Vagina (tissue), 2 donors: ENCODE data around the gene GKN1. TPM values are rescaled to one million over a fixed set of nuclear protein-coding genes. Genes with fewer than 3 reads are reported as not detected.
"Not testable (repeated sequence)": the region's sequence is repeated elsewhere in the genome, so short reads cannot be mapped to it uniquely, and the experiment has no call there.

Experiments
- DNase-seq, 2 donors: peaks; one replicate each; pipeline ENCODE4 v3.0.0-alpha.2; 2017; ENCODE audit errors: extremely low spot score in 2 of 2
- H3K27ac ChIP-seq: fragments of 200-600 bp; sonication (generic); one replicate; pipeline ENCODE4 v1.5.1; 2019
- H3K27me3 ChIP-seq: fragments of 200-600 bp; sonication (generic); one replicate; pipeline ENCODE4 v1.5.1; 2019
- H3K36me3 ChIP-seq, 2 donors: fragments of 200-600 bp; sonication (generic); one replicate each; pipeline ENCODE4 v1.5.1; 2017 to 2019
- H3K4me1 ChIP-seq: fragments of 200-600 bp; sonication (generic); one replicate; pipeline ENCODE4 v1.5.1; 2019
- H3K4me3 ChIP-seq, 2 donors: fragments of 200-600 bp; sonication (generic); 1 replicate in 1 of 2; 2 replicates in 1 of 2; pipeline ENCODE4 v1.5.1; 2016 to 2019
- H3K9me3 ChIP-seq: fragments of 200-600 bp; sonication (generic); one replicate; pipeline ENCODE4 v1.5.1; 2019
- CTCF ChIP-seq, 3 experiments: fragments of 450-650 bp in 2 of 3; fragments of 200-600 bp in 1 of 3; sonication (generic) in 1 of 3; IDR thresholded peaks; one replicate each; pipeline ENCODE4 v1.5.1; 2017 to 2019; ENCODE audit warnings: antibody characterized with exemption in 3 of 3, mild to moderate bottlenecking in 2 of 3, moderate library complexity in 2 of 3
- POLR2A ChIP-seq, 2 donors: fragments of 450-650 bp; IDR thresholded peaks; one replicate each; pipeline ENCODE4 v1.6.1; 2017; ENCODE audit warnings: antibody characterized with exemption in 2 of 2, mild to moderate bottlenecking in 2 of 2, moderate library complexity in 2 of 2
- POLR2AphosphoS5 ChIP-seq, 2 donors: sonication (generic); formaldehyde crosslinking; IDR thresholded peaks; one replicate each; pipeline ENCODE4 v1.9.0; 2017; ENCODE audit warnings: antibody characterized with exemption in 2 of 2, mild to moderate bottlenecking in 2 of 2, low read depth in 1 of 2; ENCODE audit not compliant: insufficient read depth in 1 of 2
- intact Hi-C: fragments of 100-400 bp; cut with DNase I; formaldehyde crosslinking; loops from one replicate; pipeline ENCODE4 v1.15.1; 2023
- total RNA-seq: library from RNA; depleted of rRNA; stranded (reverse); fragments of >200 nt; gene quantifications from one replicate; pipeline ENCODE4 v1.2.3, GENCODE V29; 2016

GKN1 gene
- total RNA-seq, 1 donor from 2014 or later = not detected

GRCh38 chr2:68952887-68953521, 21.4 kb upstream of the GKN1 start, which contains the start of gene GKN2:
Gene GKN2, minus strand, starts transcription at chr2:68952893. Its CDS starts 32 bp downstream, at chr2:68952861.
- no peak for DNase-seq
- TF ChIP-seq POLR2A (IDR thresholded peaks at IDR 0.05) = no peak
- no peak for TF ChIP-seq CTCF (IDR thresholded peaks at IDR 0.05)
- TF ChIP-seq POLR2AphosphoS5 (IDR thresholded peaks at IDR 0.05; ENCODE audit: insufficient read depth in 1 of 2, low read depth in 1 of 2) = no peak
- intact Hi-C loops = no loop called here

GRCh38 chr2:68955432-68955831, 19.0 kb upstream of the GKN1 start:
- H3K4me1 ChIP-seq, DNase-seq, H3K9me3 ChIP-seq, H3K4me3 ChIP-seq, H3K27me3 ChIP-seq, H3K36me3 ChIP-seq, H3K27ac ChIP-seq, intact Hi-C loops: not testable (repeated sequence)

More at GRCh38 chr2:68952887-68953521, 21.4 kb upstream of the GKN1 start, which contains the start of gene GKN2:
- no peaks in the 10 kb centered on the region for H3K4me1 ChIP-seq
- H3K9me3 ChIP-seq = no peaks in the 10 kb centered on the region
- H3K27ac ChIP-seq = no peak within 1 kb of the TSS
- no peaks in the 10 kb centered on the region for H3K36me3 ChIP-seq
- H3K4me3 ChIP-seq = no peak within 1 kb of the TSS
- H3K27me3 ChIP-seq = no peaks in the 10 kb centered on the region

GRCh38 chr2:68959001-68959400, 15.4 kb upstream of the GKN1 start:
- Histone ChIP-seq H3K27me3 (no peaks in the 10 kb centered on the region), H3K9me3 (no peaks in the 10 kb centered on the region), H3K4me3 (no peak overlapping the region), H3K36me3 (no peaks in the 10 kb centered on the region), H3K27ac (no peak overlapping the region), H3K4me1 (no peaks in the 10 kb centered on the region)
- DNase-seq = no peak
- intact Hi-C loops = no loop called here
- no peak for TF ChIP-seq POLR2A (IDR thresholded peaks at IDR 0.05)
- no peak for TF ChIP-seq CTCF (IDR thresholded peaks at IDR 0.05)

- intact Hi-C loops = no loop called here
- H3K27me3 ChIP-seq = no peaks in the 10 kb centered on the region
- H3K9me3 ChIP-seq = no peaks in the 10 kb centered on the region
- H3K4me1 ChIP-seq = no peaks in the 10 kb centered on the region
- H3K4me3 ChIP-seq = no peak overlapping the region
- no peak for DNase-seq
- H3K27ac ChIP-seq = no peak overlapping the region
- no peaks in the 10 kb centered on the region for H3K36me3 ChIP-seq
- TF ChIP-seq POLR2A (IDR thresholded peaks at IDR 0.05) (no peak), CTCF (IDR thresholded peaks at IDR 0.05) (no peak), POLR2AphosphoS5 (IDR thresholded peaks at IDR 0.05; ENCODE audit: insufficient read depth in 1 of 2, low read depth in 1 of 2) (no peak)
Observed at GRCh38 chr2:68961380-68961779, 13.1 kb upstream of the GKN1 start.

- intact Hi-C loops = no loop called here
- Histone ChIP-seq H3K27ac (no peak overlapping the region), H3K9me3 (no peaks in the 10 kb centered on the region), H3K27me3 (no peaks in the 10 kb centered on the region), H3K4me1 (no peaks in the 10 kb centered on the region), H3K4me3 (no peak overlapping the region), H3K36me3 (no peaks in the 10 kb centered on the region)
- TF ChIP-seq POLR2A (IDR thresholded peaks at IDR 0.05) (no peak), POLR2AphosphoS5 (IDR thresholded peaks at IDR 0.05; ENCODE audit: insufficient read depth in 1 of 2, low read depth in 1 of 2) (no peak), CTCF (IDR thresholded peaks at IDR 0.05) (no peak)
- no peak for DNase-seq
Observed at GRCh38 chr2:68964282-68964681, 10.2 kb upstream of the GKN1 start.
